Fibroblast of the aortic adventitia (primary cell): Measurements from ENCODE around the gene LAX1. TPM values are rescaled to one million over a fixed set of nuclear protein-coding genes. Genes with fewer than 3 reads are reported as not detected.
"Not testable (repeated sequence)": the region's sequence is repeated elsewhere in the genome, so short reads cannot be mapped to it uniquely, and the experiment has no call there.

ENCODE experiments used
- DNase-seq: peaks from one replicate; pipeline ENCODE4 v3.0.0-alpha.2; 2010; ENCODE audit warnings: low read depth
- H3K4me3 ChIP-seq: 2 replicates; pipeline ENCODE4 v1.5.1; 2011; ENCODE audit warnings: low read depth, mild to moderate bottlenecking, control low read depth, low read length, moderate library complexity
- total RNA-seq: library from RNA; depleted of rRNA; stranded (reverse); fragments of >200 nt; gene quantifications from 2 replicates; pipeline ENCODE4 v1.2.3, GENCODE V29; 2012; ENCODE audit warnings: low replicate concordance
- TF ChIP-seq, protein P1 (sequence below): IDR thresholded peaks from 2 replicates; pipeline ENCODE4 v1.5.1; 2011; ENCODE audit warnings: mild to moderate bottlenecking, low read length, control low read depth, inconsistent platforms; ENCODE audit not compliant: insufficient read depth

LAX1 gene
- total RNA-seq, 1 donor, result not detected

DNA sequence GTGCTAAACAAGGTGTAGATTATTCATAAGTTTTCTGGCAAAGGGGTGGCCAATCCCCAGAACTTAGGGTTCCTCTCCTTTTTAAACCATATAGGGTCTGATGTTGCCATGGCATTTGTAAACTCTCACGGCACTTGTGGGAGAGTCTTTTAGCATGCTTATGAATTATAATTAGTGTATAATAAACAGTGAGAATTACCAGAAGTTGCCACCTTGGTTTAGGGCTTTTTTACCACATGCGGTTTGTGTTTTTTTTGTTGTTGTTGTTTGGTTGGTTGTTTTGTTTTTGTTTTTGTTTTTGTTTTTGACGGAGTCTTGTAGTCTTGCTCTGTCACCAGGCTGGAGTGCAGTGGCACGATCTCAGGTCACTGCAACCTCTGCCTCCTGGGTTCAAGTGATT, 8.9 kb upstream of the LAX1 start:
- TF ChIP-seq, protein P1, sequence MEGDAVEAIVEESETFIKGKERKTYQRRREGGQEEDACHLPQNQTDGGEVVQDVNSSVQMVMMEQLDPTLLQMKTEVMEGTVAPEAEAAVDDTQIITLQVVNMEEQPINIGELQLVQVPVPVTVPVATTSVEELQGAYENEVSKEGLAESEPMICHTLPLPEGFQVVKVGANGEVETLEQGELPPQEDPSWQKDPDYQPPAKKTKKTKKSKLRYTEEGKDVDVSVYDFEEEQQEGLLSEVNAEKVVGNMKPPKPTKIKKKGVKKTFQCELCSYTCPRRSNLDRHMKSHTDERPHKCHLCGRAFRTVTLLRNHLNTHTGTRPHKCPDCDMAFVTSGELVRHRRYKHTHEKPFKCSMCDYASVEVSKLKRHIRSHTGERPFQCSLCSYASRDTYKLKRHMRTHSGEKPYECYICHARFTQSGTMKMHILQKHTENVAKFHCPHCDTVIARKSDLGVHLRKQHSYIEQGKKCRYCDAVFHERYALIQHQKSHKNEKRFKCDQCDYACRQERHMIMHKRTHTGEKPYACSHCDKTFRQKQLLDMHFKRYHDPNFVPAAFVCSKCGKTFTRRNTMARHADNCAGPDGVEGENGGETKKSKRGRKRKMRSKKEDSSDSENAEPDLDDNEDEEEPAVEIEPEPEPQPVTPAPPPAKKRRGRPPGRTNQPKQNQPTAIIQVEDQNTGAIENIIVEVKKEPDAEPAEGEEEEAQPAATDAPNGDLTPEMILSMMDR, result no peak
- no peak overlapping the region for H3K4me3 ChIP-seq

DNA sequence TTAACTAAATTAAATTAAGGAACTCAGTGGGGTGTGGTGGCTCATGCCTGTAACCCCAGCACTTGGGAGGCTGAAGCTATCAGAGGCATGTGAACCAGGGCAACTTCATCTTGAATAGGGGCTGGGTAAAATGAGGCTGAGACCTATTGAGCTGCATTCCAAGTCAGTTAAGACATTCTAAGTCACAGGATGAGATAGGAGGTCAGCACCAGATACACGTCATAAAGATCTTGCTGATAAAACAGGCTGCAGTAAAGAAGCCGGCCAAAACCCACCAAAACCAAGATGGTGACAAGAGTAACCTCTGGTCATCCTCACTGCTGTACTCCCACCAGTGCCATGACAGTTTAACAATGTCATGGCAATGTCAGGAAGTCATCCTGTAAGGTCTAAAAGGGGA, 6.2 kb upstream of the LAX1 start:
- H3K4me3 ChIP-seq, DNase-seq: not testable (repeated sequence)

More for the DNA sequence above, 8.9 kb upstream of the LAX1 start:
- no peak for DNase-seq

DNA sequence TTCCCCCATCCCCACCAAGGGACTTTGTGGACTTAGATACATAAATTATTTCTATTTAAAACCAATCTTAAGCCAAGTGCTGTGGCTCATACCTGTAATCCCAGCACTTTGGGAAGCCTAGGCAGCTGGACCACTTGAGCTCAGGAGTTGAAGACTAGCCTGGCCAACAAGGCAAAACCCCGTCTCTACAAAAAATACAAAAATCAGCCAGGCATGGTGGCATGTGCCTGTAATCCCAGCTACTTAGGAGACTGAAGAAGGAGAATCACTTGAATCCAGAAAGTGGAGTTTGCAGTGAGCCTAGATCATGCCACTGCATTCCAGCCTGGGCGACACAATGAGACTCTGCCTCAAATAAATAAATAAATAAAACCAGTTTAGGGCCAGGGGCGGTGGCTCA, 4.5 kb upstream of the LAX1 start:
- no peak for DNase-seq
- TF ChIP-seq, protein P1, result no peak
- H3K4me3 ChIP-seq, result no peak overlapping the region

DNA sequence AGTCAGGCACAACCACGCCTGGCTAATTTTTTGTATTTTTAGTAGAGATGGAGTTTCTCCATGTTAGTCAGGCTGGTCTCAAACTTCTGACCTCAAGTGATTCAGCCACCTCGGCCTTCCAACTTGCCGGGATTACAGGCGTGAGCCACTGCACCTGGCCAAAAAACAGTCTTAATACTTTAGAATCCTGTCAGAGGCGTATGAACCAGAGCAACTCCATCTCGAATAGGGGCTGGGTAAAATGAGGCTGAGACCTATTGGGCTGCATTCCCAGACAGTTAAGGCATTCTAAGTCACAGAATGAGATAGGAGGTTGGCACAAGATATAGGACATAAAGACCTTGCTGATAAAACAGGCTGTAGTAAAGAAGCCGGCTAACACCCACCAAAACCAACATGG, 3.0 kb upstream of the LAX1 start:
- not testable (repeated sequence) for H3K4me3 ChIP-seq
- peak; percentile 39 for DNase-seq

DNA sequence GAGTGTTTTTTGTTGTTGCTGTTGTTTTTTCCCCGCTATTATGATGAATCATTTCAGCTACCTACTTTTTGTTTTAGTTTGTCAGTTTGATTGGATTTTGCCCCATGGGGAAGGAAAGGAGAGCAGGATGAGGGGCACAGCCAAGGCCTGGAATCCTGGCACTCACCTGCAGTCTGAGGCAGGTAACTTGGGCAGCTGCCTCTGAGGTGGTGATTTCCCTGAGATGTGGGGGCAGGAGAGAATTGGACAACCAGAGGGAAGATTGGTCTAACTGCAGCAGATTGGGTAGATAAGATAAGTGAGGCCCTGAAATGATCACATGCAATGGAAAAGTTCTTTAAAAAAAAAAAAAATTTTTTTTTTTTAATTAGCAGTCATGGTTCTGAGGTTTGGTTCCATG, 1.5 kb upstream of the LAX1 start:
- TF ChIP-seq, protein P1, result no peak
- no peak for DNase-seq
- no peak overlapping the region for H3K4me3 ChIP-seq

DNA sequence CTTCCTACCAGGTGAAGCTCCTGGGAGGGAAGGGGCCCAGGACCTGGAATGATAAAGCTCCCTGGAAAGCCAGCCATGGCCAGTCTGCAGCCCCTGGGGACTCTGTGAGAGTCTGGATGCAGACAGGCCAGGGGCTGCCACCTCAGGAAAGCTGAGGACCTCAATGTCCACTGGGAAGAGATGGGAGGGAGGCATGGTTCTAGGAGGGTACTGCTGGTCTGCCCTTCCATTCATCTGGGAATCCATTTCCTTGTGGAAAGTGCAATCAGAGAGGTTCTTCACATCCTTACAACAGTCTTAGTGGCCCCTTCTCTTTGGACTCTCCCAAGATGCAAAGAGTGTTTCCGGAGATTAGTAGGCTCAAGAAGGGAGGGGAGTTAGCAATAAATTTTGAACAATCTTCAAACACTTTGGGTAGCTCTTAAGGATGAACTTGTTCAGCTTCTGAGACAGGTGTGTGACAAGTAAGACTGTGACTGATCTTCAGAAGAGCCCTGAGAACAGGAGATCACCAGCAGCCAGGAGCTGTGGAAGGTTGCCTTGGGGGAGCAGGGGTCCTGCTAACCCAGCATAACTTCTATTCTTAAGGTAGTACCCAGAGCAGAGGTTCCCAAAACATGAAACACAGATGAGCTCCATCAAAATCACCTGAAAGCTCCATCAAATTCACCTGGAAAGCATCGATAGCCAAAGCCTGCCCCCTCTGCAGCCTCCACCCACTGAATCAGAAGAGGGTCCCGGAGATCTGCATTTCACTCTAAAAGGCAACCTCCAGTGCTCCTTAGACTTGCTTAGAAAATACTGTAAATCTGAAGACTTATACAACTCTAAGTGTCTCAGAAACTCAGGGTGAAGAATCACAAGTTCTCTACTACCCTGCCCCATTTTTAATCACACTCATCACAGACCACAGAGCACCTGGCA, 616 bp upstream of the LAX1 start:
- H3K4me3 ChIP-seq, result no peak overlapping the region
- TF ChIP-seq, protein P1, result no peak
- DNase-seq, result no peak

DNA sequence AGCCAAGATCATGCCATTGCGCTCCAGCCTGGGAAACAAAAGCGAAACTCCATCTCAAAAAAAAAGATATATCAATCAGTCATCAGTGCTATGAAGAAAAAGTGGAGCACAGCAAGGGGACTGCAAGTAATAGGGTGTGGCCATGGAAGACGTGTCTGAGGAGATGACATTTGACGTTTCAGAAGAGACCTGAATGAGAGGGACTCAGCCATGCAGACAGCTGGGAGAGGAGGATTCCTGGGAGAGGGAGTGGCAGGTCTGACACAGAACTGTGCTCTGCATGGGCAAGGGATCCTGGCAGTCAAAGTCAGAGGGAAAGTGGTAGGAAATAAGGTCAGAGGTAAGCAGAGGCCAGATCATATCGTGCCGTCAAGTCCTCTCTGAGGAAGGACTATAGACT, 3.3 kb downstream of the LAX1 start:
- DNase-seq, result no peak
- TF ChIP-seq, protein P1, result no peak
- no peak overlapping the region for H3K4me3 ChIP-seq
